GM21390 (cell line): ENCODE measurements around the gene FAF1.
"Not testable (repeated sequence)": the region's sequence is repeated elsewhere in the genome, so short reads cannot be mapped to it uniquely, and the experiment has no call there.

Source experiments
- ATAC-seq: cut with Tn5 transposase; IDR thresholded peaks from one replicate; pipeline ENCODE4 v1.9.1; 2021; ENCODE audit not compliant: unreplicated experiment

The FAF1 gene

DNA sequence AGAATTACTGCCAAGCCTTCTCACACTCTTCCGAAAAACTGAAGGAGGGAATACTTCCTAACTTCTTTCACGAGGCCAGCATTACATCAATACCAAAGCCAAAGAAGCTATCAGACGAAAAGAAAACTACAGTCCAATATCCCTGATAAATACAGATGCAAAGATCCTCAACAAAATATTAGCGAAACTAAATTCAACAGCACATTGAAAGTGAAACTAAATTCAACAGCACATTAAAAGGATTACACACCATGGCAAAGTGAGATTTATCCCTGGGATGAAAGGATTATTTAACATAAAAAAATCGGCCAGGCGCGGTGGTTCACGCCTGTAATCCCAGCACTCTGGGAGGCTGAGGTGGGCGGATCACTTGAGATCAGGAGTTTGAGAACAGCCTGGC is 176.8 kb downstream of the FAF1 start:
- ATAC-seq, result no peak

DNA sequence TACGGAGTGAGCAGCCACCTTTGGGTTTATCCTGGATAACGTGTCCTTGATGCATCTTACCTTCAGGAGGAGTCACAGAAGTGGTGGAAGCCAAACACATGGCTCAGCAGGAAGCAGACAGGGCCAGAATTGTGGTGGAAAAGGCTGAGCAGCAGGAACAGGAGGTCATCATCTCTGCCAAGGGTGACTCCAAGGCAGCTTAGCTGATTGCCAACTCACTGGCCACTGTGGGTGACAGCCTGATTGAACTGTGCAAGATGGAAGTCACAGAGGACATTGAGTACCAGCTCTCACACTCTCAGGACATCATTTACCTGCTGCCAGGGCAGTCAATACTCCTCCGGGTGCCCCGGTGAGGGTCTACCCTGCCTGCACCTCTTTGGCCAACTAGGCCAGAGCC is 179.3 kb downstream of the FAF1 start:
- ATAC-seq, result no peak

DNA sequence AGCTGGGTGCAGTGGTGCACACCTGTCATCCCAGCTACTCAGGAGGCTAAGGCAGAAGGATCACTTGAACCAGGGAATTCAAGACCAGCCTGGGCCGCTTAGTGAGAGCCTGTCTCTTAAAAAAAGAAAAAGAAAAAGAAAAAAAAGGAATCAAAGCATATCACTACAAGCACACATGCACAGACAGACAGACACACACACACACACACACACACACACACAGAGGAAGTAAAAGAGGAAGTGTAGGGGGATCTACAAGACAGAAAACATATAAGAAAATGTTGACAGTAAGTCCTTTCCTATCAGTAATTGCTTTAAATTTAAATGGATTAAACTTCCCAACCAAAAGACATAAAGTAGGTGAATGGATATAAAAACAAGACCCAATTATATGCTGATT is 180.3 kb downstream of the FAF1 start:
- ATAC-seq, result no peak

DNA sequence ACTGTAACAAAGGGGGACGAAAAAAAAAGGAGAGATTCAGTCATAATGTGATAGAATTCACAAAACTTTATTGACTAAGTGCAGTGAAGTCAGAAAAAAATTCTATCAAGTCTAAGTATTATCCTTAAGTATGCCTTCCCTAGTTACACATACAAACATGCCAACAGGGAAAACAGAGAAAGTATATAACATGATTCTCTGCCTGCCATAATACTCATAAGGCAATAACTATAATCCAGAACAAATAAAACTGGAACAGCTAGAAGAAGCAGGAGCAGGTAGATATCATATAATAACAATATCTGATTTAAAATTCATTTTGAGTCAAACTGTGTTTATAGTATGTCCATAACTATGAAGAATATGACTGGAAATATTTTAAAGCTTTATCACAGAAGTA is 184.3 kb downstream of the FAF1 start:
- no peak for ATAC-seq

DNA sequence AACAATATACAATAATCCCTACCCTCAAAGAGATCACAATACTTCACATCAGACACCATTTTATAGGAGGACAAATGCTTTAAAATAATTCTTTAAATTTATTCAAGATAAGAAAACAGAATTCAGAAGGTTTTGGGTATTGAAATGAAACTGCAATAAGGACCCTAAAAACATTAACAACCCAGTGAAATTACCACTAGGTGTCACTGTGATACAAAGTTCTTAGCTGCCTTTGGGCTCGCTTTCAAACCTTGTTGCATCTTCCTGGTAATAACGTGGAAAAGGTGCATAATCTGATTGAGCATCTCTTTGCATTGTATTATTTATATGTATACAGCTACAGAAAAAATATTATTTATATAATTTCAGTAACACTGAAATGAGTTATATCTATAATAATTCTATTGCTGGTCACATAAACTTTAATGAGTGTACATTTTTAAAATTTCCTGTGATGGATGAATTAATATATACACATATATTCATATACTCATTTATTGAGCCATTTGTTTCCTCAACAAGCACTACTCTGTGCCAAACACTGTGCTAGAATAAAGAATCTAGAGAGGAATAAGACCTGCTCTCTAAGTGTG is 185.2 kb downstream of the FAF1 start:
- no peak for ATAC-seq

DNA sequence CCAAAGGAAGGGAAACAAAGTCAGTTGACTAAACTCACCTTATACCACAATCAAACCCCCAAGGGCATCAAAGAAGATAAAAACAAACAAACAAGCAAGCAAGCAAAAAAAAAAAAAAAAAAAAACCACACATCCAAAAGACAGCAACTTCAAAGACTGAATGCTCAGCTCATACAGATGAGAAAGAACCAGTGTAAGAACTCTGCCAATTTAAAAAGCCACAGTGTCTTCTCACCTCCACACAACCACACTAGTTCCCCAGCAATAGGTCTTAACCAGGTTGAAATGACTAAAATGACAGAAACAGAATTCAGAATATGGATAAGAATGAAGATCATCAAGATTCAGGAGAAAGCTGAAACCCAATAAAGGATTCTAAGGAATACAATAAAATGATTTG is 193.4 kb downstream of the FAF1 start:
- no peak for ATAC-seq

DNA sequence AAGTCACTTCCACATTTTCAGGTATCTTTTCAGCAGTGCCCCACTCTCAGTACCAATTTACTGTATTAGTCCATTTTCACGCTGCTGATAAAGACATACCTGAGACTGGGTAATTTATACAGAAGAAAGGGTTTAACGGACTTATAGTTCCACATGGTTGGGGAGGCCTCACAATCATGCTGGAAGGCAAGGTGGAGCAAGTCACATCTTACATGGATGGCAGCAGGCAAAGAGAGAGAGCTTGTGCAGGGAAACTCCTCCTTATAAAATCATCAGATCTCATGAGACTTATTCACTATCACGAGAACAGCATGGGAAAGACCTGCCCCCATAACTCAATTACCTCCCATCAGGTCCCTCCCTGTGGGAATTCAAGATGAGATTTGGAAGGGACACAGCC is 203.5 kb downstream of the FAF1 start:
- not testable (repeated sequence) for ATAC-seq

DNA sequence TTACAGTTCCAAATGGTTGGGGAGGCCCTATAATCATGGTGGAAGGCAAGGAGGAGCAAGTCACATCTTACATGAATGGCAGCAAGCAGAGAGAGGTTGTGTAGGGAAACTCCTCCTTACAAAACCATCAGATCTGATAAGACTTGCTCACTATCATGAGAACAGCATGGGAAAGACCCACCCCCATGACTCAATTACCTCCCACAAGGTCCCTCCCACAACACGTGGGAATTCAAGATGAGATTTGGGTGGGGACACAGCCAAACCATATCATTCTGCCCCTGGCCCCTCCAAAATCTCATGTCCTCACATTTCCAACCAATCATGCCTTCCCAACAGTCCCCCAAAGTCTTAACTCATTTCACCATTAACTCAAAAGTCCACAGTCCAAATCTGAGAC is 205.3 kb downstream of the FAF1 start:
- ATAC-seq, result not testable (repeated sequence)

DNA sequence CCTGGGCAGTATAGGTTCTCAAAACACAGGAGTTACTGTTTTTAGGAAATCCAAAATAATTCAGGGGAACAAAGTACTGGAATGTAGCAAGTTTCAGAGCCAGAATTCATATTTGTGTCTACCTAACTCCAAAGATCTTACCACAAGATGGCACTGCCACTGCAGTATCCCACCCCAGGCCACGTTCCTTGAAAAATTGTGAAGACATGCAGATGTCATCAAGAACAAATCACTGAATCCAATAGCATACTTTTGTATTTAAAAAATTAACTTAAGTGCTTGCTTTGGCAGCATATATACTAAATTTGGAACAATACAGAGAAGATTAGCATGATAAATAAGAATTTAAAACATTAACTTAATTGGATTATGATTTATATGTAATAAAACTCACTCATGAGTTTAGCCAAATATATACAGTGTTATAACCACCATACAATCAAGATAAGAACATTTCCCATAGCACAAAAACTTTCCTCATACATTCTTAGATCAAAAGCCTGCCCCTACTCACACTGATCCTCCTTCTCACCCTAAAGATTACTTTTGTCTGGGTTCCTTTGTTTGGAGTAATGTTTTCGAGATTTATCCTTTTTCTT is 209.9 kb downstream of the FAF1 start:
- no peak for ATAC-seq

DNA sequence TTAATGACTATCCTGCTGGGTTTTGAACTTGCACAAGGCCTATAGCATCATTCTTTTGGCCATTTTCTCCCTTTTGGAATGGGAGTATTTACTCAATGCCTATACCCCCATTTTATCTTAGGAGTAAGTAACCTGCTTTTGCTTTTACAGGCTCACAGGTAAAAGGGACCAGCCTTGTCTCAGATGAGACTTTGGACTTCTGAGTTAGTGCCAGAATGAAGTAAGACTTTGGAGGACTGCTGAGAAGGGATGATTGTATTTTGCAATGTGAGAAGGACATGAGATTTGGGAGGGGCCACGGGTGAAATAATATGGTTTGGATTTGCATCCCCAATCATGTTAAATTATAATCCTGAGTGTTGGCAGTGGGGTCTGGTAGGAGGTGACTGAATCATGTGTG is 212.7 kb downstream of the FAF1 start:
- ATAC-seq, result no peak

DNA sequence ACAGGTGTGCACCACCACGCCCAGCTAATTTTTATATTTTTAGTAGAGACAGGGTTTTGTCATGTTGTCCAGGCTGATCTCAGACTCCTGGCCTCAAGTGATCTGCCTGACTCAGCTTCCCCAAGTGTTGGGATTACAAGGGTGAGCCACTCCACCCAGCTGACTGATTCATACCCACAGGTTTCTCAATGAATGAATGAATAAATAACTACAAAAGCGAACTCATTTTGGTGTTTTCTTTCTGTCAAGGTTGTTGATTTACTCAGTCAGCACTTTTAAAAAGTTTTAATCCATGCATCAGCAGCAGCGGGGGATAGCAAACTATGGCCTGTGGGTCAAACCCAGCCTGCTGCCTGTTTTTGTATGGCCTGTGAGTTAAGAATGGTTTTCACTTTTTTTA is 217.5 kb downstream of the FAF1 start:
- ATAC-seq, result no peak

DNA sequence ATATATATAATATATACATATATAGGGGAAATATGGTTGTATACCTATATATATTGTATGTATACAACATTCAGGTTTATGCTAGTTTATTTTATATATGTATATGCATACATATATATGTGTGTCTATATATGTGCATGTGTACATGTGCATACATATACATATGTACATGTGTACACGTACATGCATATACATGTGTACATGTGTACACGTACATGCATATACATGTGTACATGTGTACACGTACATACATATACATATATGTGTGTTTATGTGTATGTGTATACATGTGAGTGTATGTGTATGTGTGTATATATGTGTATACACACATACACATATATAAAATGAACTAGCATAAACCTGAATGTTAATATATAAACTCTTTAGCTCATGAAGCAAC is 220.9 kb downstream of the FAF1 start:
- no peak for ATAC-seq

DNA sequence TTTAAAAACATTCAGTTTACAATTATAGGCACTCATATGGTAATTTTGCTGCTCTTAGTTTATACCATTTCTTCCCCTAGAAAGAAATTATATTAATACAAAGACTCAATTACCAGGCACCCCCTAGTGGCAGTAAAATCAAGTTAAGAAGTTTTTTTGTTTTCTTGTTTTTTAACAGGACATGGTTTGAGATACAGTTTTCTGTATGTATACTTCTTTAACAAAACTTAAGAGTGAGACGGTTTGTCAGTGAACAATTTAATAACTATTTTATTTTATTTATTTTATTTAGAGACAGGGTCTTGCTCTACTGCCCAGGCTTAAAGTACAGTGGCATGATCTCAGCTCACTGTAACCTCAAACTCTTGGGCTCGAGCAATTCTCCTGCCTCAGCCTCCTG is 224.6 kb downstream of the FAF1 start:
- no peak for ATAC-seq

DNA sequence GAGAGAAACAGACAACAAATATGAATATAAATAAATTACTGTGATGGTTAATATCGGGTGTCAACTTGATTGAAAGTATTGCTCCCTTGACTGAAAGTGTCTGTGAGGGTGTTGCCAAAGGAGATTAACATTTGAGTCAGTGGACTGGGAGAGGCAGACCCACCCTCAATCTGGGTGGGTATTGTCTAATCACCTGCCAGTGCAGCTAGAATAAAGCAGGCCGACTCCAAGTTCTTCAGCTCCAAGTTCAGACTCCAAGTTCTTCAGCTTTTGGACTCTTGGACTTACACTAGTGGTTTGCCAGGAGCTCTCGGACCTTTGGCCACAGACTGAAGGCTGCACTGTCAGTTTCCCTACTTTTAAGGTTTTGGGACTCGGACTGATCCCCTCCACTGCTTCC is 232.5 kb downstream of the FAF1 start:
- ATAC-seq, result not testable (repeated sequence)

DNA sequence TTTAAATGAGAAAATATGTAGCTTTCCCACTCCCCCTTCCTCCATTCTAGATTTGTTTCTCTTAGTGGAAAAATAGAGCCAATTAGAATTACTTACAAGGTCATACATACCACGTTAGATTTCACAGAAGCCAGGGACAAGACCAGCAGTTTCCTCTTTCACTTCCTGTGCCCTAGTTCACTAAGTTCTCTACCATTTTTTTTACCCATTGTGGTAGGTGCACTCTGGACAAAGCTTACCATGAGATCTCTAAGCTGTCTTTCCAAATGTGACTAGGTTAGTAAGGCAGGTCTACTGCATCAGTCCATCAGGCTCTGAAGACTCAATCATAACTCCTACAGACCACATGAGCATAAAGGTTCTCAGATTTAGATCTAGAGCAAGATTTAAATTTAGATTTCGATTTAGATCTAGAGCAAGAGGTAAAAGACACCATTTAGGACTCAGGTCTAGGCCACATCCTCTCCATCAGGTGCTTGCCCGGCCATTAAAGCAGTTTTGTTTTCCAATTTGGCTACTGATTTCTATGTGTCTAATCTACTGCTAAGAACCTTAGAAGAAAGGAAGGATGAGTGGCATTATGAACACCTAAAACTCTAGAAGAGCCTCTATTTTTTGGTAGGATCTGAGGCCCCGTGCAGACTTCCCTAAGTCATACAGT is 235.3 kb downstream of the FAF1 start:
- ATAC-seq, result peak; percentile 85

DNA sequence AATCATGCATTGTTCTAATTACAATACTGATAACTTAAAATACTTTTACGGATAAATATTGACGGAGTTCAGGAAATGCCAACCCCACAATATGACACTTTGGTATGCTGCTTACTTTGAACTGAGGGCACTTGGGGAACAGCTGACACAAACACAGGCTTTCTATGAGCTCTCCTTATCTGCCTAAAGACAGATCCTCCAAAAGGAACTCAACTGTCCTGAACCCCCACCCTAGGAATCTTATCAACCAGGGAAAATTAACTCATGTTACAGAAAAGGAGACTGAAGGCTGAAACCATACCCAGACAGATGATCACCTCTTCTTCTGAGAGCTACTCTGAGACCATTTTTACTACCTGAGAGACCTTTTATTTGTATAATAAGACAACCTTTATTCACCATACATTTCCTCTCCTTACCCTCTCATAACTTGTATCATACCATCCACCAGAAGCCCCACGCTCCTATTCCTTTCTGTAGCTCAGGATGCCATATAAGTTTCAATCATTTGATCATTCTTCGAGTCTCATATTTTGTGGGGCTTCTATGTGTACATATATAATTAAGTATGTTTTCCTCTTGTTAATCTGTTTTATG is 239.5 kb downstream of the FAF1 start:
- ATAC-seq, result no peak

DNA sequence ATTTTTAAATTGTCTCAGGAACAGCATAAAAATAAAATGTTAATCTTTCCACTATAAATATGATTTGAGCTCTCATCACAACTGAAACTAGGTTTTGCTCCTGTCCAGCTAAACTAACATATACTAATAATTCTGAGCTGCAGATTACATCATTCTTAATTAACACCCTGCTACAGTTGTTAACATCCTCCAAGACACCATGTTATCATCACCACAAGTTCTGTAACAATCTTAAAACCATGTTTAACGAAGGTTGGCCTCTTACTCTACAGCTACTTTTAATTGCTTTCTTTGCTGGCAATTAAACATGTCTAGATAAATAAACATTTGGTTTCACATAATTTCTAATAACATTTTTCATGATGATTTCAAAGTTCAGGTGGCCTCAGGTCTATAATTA is 240.9 kb downstream of the FAF1 start:
- no peak for ATAC-seq

DNA sequence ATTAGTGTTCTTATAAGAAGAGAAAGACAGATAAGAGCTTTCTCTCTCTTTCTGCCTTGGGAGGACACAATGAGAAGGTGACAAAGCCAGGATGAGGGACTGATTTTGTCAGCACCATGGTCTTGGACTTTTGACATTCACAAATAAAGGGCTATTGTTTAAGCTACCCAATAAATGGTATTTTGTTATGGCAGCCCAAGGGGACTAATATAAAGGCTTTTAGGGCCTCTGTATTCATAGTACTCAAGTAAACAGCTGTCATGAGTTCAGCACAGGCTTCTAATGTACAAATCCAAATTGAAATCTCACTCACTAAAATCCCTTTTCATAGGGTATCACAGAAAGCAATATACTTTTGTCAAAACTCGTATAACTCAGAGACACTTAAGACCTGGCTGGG is 242.7 kb downstream of the FAF1 start:
- ATAC-seq, result no peak

DNA sequence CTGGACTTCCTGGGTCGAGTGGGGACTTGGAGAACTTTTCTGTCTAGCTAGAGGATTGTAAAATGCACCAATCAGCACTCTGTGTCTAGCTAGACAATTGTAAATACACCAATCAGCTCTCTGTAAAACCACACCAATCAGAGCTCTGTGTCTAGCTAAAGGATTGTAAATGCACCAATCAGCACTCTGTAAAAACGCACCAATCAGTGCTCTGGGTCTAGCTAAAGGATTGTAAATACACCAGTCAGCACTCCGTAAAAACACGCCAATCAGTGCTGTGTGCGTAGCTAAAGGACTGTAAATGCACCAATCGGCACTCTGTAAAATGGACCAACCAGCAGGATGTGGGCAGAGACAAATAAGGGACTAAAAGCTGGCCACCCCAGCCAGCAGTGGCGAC is 243.6 kb downstream of the FAF1 start:
- not testable (repeated sequence) for ATAC-seq

DNA sequence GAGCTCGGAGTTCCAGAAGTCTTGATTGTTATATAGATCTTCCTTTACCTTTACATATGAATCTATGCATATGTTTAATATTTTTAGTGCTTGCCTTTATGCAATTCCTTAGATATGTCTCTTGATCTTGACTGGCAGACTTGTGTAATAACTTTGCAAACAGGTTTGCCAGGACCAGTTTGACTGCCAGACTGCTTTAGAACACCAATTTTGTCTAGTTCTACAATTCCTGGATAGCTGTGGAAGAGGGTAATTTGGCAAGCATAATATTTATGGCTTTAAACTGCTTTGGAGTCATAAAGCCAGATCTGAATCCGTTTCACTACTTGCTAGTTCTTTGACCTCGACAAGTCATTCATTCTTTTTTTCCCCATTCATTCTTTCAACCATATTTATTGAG is 250.0 kb downstream of the FAF1 start:
- no peak for ATAC-seq

DNA sequence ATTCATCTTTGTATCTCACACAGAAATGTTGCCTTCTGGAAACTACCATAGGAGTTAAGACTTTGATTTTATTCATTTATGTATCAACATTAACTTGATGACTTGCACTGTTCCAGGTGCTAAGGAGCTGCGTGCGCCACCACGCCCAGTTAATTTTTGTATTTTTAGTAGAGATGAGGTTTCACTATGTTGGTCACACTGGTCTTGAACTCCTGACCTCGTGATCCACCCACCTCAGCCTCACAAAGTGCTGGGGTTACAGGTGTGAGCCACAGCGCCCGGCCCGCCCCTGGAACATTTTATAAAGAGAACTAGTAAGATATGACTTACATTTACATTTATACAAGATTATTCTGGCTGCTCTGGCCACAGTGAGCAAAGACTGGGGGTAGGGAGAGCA is 252.2 kb downstream of the FAF1 start:
- ATAC-seq, result no peak

DNA sequence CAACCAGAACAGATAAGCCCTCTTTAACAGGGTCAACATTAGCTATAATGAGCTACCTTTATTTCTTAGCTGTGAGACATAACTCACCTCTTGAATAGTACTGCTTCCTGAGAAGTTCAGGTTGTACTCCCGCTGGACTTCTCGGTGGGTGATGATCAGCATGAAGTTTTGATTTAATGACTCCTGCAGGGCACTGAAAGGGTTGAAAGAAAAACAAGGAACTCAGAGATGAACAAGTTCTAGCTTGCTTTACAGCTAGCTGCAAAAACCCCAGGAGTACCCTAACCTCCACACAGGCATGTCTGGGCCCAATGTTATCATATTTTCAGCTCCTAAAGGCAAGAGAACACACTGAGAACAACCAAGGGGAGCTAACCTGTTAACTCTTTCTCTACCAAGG is 254.4 kb downstream of the FAF1 start:
- no peak for ATAC-seq
